ENCODE data around the gene BDNF.

DNA sequence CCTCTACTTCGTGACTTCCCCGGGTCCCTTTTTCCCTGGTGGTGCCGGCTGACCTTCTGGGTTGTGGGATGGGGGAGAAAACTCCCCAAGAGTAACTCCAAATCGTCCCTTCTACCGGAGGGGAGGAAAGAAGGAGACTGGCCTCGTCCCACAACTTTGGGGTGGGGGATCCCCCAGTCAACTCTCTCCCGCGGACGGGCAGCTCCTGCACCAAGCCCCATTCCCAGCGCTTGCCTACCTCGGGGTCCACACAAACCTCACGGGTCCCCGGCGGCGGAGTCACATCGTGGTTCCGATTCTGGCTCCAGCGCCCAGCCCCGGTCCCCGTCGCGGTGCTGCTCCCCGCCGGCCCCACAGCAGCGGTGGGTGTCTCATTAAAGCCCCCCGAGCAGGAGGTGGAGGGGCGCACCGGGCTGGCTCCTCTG lies 317 bp downstream of the BDNF start:
- TF ChIP-seq POLR2A (IDR thresholded peaks at IDR 0.05; ENCODE audit: low read depth, low read length) (no peak), EZH2 (IDR thresholded peaks at IDR 0.05; ENCODE audit: borderline replicate concordance, low read depth, low read length, severe bottlenecking) (no peak), MYC (IDR thresholded peaks at IDR 0.05; ENCODE audit: low read depth, low read length) (no peak)
- TF ChIP-seq, protein P1, sequence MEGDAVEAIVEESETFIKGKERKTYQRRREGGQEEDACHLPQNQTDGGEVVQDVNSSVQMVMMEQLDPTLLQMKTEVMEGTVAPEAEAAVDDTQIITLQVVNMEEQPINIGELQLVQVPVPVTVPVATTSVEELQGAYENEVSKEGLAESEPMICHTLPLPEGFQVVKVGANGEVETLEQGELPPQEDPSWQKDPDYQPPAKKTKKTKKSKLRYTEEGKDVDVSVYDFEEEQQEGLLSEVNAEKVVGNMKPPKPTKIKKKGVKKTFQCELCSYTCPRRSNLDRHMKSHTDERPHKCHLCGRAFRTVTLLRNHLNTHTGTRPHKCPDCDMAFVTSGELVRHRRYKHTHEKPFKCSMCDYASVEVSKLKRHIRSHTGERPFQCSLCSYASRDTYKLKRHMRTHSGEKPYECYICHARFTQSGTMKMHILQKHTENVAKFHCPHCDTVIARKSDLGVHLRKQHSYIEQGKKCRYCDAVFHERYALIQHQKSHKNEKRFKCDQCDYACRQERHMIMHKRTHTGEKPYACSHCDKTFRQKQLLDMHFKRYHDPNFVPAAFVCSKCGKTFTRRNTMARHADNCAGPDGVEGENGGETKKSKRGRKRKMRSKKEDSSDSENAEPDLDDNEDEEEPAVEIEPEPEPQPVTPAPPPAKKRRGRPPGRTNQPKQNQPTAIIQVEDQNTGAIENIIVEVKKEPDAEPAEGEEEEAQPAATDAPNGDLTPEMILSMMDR (IDR thresholded peaks at IDR 0.05; ENCODE audit: extremely low read depth in 1 of 2, insufficient read depth in 1 of 2, low read depth in 1 of 2, low read length in 2 of 2): no peak

Measured in endothelial cell of umbilical vein (primary cell).